ENCODE data around the gene C17orf50.
A peak's percentile ranks its signal among the peaks of the same experiment; 100 is the strongest.
"Not testable (repeated sequence)": the region's sequence is repeated elsewhere in the genome, so short reads cannot be mapped to it uniquely, and the experiment has no call there.

The C17orf50 gene

GRCh38 chr17:35745749-35746320 lies 14.9 kb upstream of the C17orf50 start:
- H3K27ac ChIP-seq = no peak overlapping the region
- H3K4me3 ChIP-seq = no peak overlapping the region
- DNase-seq (ENCODE audit: low spot score) = no peak
- TF ChIP-seq CTCF (IDR thresholded peaks at IDR 0.05) = no peak

GRCh38 chr17:35747540-35748017 lies 13.1 kb upstream of the C17orf50 start:
- no peak overlapping the region for H3K27ac ChIP-seq
- no peak for DNase-seq (ENCODE audit: low spot score)
- H3K4me3 ChIP-seq = no peak overlapping the region
- peak; percentile 84 for TF ChIP-seq CTCF (IDR thresholded peaks at IDR 0.05)

- Histone ChIP-seq H3K27ac (no peak overlapping the region), H3K4me3 (no peak overlapping the region)
- TF ChIP-seq CTCF (IDR thresholded peaks at IDR 0.05) = no peak
- no peak for DNase-seq (ENCODE audit: low spot score)
Observed at GRCh38 chr17:35748341-35748841, 12.3 kb upstream of the C17orf50 start.

- no peak for DNase-seq (ENCODE audit: low spot score)
- no peak overlapping the region for H3K4me3 ChIP-seq
- no peak for TF ChIP-seq CTCF (IDR thresholded peaks at IDR 0.05)
- H3K27ac ChIP-seq = no peak overlapping the region
Observed at GRCh38 chr17:35748979-35749378, 11.7 kb upstream of the C17orf50 start.

GRCh38 chr17:35749560-35750412 lies 10.9 kb upstream of the C17orf50 start:
- TF ChIP-seq CTCF (IDR thresholded peaks at IDR 0.05) = no peak
- Histone ChIP-seq H3K27ac (no peak overlapping the region), H3K4me3 (peak overlapping the region; percentile 13)
- DNase-seq (ENCODE audit: low spot score) = no peak

- no peak for TF ChIP-seq CTCF (IDR thresholded peaks at IDR 0.05)
- DNase-seq (ENCODE audit: low spot score) = no peak
- Histone ChIP-seq H3K4me3 (no peak overlapping the region), H3K27ac (no peak overlapping the region)
Observed at GRCh38 chr17:35750526-35751395, 9.9 kb upstream of the C17orf50 start.

- H3K27ac ChIP-seq; H3K4me3 ChIP-seq; DNase-seq (ENCODE audit: low spot score): not testable (repeated sequence)
Observed at GRCh38 chr17:35751541-35751940, 9.1 kb upstream of the C17orf50 start.
